Stimulated activated CD4-positive, alpha-beta T cell treated with anti-CD3 and anti-CD28 coated beads, Interleukin-4, amount 100 ng/mL, for 24 hours (primary cell): ENCODE results near the gene CRADD.

ENCODE experiments used
- DNase-seq: peaks from one replicate; pipeline ENCODE4 v3.0.0-alpha.2; 2020

The CRADD gene

DNA sequence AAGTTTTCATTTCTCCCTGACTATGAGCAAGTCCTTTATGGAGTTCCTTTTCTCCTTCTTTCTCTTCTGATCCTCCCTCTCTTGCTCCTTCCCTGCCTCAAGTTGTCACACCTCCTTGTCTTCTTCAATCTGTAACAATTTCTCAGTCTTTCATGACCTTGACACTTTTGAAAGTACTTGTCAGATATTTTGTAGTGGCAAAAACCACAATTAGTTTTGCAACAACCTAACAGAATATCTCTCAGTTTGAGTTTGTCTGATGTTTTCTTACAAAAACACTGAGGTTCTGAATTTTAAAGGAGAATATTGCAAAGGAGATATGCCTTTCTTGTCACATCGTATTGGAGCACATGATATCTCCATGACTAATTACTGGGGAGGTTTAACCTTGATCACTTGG is 4.1 kb upstream of the CRADD start:
- DNase-seq: no peak

DNA sequence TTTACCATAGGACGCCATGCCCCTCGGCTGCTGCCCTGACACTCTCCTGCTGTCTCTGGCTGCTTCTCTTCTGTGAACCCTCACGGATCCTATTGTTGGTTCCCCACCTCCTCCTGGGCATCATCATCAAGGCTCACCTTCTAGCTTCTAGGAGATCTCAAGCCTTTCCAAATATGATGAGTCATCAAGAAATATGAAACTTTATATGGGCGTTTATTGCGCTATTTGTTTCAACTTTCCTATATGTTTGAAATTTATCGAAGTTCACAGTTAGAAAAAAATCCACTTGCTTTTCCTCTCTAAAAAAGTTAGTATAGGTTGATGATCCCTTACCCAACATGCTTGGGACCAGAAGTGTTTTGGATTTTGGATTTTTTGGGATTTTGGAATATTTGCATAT is 2.8 kb upstream of the CRADD start:
- DNase-seq: no peak

DNA sequence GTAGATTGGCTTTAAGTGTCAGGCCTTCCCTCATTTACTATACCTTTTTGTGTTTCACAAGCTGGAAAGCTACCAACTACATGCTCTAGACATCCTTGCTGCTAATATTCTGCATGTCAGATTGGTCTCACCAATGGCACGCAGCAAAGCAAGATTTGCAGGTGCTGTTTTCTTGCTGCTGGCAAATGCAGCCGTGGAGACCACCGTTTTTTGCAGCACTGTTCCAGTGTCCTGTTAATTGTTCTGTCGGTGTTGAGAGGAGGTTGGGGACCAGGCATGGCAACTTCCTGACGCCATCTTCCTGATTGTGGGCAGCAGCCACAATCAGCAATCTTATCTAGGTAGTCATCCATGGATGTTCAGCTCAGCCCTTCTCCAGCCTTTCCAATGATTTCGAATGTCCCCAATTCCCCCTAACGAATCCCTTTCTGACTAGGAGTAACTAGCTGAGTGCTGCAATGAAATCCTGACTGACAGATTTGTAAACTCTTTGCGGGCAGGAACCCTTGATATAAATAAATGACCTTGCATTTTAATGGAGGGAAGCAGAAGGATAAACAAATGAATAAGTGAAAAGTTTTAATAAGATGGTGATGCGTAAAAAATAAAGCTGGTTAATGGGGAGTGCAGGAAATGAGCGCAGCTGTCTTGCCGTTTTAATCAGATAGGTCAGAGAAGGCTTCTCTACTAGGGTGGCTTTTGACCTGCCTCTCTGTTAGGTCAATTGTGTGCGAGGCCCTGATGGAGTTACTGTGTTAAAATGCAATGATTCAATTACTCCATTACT is 574 bp upstream of the CRADD start:
- no peak for DNase-seq

DNA sequence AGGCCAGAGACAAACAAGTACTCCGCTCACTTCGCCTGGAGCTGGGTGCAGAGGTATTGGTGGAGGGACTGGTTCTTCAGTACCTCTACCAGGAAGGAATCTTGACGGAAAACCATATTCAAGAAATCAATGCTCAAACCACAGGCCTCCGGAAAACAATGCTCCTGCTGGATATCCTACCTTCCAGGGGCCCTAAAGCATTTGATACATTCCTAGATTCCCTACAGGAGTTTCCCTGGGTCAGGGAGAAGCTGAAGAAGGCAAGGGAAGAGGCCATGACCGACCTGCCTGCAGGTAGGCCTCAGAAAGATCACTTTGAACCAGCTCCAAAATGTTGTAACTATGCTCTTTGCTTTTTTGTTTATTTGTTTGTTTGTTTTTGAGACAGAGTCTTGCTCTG is 1.6 kb downstream of the CRADD start:
- DNase-seq: no peak

DNA sequence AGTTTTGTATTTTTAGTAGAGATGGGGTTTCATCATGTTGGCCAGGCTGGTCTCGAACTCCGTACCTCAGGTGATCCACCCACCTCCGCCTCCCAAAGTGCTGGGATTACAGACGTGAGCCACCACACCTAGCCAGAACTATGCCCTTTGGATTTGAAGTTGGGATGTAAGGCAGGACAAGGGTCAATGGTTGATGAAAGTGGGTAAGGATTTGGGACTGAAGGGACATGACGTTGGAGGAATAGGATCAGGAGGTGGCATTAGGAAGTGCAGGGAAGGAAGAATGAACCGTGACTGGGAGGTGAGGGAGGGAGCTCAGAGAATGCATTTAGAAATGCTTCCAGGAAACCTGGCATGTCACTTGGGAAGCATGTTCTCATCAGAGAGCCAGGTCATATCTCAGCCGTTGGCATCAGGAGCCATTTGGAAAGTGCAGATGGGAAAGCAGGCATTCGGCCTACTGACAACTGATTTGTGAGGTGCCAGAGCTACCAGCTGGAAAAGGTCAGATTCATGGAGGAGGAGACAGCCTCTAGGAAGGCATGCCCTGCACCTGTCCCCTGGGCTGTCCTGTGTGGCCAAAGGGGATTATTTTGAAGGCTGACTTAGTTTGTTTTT is 2.2 kb downstream of the CRADD start:
- DNase-seq: no peak

DNA sequence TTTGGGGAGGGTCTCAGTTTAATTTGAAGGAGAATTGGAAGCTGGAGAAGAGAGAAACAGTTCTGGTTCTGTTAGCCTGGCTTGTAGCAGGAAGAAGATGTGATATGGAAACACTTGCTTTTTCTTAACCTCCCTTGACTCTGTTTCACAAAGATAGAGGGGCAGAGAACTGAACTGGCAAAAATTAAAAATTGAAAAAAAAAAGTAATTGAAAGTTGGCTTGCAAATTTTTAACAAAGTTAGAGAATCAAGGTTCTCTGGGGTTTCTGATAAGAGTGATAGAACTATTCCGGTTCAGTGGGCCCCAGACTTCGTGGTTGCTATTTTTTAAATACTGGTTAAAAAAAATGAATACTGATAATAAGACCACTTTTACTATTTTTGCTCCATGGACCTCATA is 2.8 kb downstream of the CRADD start:
- no peak for DNase-seq

DNA sequence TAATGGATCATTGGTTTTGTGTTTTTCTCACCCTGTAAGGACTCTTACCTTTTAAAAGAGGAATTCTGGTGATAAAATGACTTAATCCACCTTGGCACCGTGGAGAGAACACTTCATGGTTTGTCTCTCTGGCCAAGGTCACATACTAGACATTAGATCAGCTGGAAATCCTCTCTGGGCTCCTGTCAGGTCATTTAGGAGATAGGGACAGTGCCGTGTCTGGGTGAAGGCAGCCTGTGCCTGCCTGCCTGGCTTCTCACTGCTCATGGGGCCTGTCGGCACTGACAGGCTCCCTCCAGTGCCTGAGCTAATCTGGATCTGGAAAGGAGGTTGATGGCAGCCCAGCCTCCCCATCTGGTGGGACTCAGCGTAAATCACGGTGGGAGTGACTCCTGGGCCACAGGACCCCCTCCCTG is 5.7 kb downstream of the CRADD start:
- DNase-seq: no peak

DNA sequence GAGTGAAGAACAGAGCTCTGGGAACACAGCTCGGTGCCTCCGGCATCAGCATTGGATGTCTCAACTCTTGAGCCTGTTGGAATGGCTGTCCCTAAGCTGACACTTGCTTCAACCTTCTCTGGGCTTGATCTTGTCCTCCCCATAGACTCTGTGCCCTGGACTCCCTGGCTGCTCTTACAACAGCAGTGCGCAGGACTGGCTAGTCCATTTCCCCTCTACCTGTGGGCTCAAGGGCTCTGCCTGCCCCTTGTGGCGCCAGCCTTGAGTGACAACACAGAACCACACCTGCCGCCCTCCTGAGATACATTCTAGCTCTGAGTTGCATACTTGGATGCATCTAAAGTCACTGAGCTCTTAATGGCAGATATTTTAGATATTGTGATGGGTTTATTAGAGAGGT is 6.2 kb downstream of the CRADD start:
- no peak for DNase-seq

DNA sequence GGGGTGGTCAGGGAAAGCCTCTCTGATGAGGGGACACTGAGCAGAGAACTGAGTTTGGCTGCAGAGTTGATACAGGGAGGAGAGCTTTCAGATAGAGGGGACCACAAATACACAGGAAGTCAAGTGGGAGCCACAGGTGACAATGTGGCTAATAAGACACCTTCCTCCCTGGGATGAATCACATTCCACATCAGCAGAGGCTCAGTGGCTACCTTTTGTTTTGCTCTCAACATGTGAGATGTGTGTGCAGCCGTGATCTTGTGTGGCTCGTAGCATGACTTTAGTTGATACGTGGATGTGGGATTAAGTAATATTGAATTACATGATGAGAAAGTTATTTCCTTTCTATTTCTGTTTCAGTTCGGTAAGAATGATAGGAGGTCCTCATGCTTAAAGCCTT is 7.5 kb downstream of the CRADD start:
- DNase-seq: no peak

DNA sequence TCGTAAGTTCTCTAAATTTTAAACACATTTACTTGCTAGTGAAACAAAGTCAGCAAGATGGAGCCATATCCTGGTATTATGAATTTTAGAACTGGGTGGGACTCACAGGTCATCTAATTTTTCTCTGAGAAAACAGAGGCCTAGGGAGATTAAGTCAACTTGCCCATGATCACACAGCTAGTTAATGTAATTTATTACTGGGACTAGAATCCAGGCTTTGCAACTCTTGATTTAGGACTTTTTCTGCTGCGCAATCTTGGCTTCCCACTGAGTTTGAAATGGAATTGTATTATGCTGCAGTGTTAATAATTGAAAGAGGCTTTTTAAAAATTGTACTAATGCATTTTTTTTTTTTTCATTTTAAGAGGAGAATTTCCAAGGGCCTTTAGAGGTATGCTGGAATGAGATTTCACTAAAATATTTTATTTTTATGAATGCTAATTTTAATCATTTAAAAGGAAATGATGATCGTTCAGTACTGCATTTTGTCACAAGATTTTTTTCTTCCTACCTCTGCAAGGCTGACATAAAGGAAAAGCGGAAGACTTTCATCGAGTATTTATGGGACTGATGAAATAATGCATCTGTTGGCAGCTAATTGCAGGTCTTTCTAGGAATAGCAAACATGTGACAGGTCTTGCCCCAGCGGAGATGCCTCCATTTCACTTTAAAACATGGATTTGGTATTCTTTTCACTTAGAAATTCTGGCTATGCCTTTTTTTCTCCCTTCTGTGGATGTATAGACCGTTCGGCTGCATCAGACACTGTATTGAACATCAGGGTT is 9.6 kb downstream of the CRADD start:
- no peak for DNase-seq

DNA sequence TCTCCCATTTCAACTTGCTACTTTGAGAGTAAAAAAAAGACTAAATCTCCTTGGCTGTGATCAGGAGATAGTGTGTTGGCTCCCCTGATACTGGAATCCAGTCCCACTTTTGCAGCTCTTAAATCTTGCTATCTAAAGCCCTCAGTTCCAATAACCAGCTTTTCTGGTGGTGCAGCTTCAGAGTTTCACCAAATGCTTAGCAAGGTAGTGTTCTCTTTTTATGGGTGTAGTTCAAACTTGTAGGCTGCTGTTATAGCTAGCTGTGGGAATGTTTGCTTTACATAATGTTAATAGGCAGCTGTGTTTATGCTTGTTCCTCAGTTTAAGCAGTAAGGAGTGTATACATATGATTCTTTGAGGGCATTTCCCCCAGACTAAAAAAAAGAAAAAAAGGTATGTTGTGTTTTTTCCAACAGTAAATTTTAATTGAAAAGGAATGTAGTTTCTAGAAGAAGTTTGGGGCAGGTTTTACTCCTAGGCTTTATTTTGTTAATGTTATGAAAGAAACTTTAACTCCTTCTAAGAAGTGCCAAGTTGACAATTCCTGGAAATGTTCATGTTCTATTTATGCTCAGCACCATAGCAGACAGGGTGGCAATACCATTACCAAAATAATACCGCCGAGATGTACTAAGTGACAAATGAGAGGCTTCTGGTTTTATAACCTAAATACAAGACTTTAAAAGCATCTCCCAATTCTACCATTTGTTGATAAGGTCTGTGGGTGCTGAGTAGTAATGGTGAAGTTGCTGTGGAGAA is 12.1 kb downstream of the CRADD start:
- DNase-seq: no peak

DNA sequence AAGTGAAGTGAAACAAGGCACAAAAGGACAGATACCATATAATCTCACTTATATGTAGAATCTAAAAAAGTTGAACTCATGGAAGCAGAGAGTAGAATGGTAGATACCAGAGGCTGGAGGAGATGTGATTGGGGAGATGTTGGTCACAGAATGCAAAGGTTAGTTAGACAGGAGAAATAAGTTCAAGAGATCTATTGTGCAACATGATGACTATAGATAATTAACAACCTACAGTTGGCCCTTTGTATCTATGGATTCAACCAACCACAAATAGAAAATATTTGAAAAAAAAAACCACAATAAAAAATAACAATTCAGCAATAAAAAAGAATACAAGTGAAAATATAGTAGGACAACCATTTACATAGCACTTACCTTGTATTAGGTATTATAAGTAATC is 19.3 kb downstream of the CRADD start:
- DNase-seq: no peak

DNA sequence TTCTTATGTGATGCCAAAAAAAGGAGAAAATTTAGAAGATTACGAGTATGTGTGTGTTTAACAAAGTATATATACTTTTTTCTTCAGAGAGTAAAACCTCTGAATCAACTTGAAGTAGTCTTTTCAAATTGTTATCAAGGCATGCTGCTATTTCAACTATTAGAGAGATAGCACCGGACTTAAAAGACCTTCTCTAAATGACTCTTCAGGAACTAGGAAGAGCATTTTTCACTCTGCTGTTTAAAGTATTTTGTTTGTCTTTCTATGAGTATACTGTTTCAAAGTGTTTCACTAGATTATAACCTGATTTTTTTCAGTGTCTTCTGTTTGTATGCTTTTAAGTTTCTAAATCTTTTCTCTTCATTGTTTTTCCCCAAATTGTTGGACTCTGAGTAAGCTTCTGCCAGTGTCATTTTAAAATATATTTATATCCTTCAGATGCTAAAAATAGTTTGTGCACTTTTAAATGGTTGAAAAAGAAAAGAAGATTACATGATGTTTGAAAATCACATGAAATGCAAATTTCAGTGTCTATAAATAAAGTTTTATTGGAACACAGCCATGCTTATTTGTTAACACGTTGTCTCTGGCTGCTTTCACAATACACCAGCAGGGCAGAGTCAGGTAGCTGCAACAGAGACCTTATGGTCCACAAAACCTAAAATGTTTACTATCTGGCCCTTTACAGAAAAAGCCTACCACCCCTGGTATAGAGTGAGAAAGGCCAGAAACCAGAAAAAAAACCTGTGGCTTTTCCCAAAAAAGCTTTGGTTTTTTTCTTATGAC is 21.3 kb downstream of the CRADD start:
- DNase-seq: no peak

DNA sequence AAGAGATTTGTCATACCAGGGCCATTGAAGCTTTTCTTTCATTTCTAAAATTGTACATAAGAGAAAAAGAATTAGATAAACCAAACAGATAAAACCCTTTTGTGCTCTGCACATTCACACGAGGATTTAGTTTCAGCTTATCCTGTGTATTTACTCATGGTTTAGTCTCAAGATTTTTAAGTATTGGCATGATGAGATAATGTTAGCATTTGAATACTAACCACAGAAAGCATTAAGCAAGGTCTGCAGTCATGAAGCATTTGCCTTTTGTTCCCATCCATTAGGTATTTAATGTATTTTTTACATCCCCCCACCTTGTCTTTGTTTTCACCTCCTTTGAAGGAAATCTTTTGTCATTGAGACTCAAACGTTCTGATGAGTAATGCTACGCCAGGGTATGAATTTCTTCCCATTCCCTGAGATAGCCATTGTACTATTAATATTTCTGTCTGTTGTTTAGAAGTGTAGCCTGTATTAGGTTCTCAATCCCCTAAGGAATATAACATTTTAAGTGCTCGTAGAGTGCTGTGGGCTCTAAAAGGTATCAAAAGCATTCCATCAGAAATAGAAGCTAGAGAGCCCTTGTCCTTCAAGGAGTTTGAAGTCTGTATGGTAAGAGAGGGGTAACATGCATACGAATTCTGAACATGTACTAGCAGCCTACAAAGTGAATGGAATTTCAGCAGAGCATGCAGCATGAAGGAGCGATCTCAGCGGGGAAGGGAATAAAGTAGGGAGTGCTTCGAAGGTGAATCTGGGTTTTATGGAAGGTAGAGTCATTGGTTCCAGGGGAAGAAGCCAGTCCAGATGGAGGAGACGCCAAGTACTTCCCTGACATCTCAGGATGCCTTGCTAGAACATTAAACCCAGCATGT is 22.3 kb downstream of the CRADD start:
- no peak for DNase-seq

DNA sequence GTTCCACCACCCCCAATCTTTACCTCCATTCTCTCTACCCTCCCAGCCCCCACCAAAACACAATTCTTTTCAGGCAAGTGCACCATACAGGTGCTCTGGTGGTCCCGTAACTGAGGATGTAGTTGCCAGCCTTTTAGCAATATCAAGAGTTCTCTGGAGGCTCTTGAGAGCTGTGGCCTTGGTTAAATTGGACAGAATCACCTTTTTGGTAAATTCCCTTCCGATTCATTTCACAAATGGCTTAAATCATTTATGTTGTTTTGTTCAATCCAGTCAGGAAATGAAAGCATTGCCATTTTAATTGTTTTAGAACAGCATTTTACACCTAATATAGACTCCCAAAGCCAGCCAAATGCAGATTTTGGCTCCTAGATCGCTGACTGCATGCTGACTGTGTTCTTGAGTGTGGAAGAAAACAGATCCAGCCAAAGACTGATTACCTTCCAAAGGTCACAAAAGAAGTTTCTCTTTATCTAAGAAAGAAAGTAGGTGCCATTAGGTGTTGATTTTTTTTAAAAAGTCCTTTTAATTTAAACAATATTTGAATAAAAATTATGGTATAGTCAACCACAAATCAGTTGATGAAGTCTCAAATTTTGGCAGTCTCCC is 25.6 kb downstream of the CRADD start:
- DNase-seq: no peak

DNA sequence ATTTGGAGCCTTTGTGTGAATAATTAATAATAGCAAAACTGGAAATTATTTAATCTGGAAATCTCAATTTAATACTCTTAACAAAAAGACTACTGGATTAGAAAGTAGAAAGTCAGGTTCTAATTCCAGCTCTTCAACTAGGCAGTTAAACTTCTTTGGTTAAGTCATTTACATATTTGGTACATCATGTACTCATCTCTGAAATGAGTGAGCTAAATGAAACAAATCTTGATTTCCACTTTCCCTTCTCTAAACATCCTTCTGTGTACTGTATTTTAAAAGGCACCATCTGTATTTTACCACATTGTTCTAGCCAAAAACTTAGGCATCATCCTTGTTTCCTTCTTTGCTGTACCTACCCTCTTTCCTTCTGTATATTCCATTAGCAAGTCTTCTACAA is 26.9 kb downstream of the CRADD start:
- DNase-seq: no peak

DNA sequence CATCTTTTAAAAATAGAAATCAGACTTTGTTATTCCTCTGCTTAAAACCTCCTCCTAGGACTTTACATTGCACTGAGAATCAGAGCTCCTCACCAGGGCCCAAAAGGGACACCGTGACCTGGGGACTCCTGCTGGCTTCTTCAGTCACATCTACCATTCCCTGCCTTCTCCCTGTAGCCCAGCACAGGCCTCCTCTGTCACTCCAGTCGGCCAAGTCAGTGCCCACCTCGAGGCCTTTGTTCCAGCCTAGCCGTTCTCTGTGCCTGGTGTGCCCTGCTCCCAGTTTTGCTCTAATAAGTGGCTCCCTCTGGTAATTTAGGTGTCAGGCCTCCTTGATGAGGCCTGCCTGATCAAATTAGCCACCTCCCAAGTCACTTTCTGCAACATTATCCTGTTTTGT is 27.4 kb downstream of the CRADD start:
- DNase-seq: no peak

DNA sequence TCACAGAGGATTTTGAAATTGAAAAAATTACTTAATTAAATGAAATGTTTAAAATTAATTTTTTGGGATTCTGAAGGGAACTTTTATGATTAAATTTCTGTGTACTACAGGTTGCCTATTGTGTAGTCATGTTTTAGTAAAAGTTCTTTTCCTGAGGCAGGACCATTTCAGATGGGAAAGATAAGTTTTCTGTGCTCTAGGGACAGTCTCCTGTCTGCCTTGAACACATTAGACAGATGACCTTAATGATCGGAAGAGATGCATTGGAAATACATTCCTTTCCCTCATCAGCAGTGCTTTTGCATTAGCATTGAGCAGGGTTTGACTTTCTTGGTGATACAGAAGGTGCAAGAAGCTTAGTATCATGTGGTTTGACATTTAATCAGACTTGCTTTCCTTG is 28.1 kb downstream of the CRADD start:
- DNase-seq: no peak

DNA sequence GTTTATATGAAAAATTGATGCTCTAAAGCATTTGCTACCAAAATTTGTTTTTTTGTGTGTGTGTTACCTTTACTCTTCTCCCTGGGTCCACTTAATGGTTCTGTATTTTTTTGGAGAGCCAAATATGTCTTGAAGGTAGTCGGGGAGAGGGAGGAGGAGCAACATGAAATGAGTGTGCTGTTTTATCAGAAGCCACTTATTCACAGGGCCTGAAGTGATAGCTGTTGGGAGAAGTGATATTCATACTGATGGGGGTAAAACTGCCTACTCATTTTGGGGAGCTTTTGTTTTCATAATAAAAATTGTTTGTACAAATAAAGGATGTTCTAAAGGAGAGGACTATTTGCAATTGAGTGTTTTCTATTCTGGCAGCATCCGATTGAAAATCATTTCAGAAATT is 29.2 kb downstream of the CRADD start:
- no peak for DNase-seq

DNA sequence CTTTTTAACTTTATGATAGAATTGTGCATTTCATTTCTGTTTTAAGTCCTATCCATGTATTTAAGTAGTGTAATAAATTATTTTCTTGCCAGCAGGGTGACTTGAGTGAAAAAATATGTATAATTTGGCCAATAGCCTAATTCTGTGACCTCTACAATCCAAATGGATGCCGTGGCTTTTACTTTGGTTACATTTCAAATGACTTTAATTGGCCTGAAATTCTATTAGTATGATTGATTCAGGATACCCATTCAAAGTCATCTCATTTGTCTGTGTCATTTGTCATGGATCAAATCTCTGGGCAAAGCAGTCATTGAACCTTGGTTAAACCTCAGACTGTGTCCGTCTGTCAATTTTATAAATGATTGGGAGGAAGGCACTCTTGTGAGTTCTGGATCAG is 29.6 kb downstream of the CRADD start:
- DNase-seq: no peak

DNA sequence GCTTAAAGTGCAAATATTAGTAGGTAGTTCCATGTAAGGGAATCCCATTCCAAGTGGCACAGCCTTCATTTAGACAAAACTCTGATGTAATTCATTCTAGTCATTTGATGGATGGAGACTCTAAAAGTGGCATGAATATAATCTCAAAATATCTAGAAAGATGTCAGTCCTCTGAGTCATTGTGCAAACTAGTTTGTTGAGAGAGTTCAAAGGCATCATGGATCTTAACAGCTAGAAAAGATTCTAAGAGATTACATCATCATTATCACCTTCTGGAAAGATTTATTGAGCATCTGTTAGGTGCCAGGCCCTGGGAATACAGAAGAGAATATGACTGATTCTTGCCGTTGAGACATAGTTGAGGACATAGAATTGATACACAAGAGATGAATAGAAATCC is 30.7 kb downstream of the CRADD start:
- no peak for DNase-seq
